Spleen (tissue), 11 donors: Measurements from ENCODE around the gene KPNA3. TPM values are rescaled to one million over a fixed set of nuclear protein-coding genes. Genes with fewer than 3 reads are reported as not detected.

Experiments used
- DNase-seq: peaks from one replicate; pipeline ENCODE4 v3.0.0-alpha.2; 2020
- H3K27ac ChIP-seq, 8 donors: fragments of 200-600 bp; sonication (generic) in 7 of 8; 1 replicate in 4 of 8; 2 replicates in 4 of 8; pipeline versions ENCODE4 v1.5.0 to v1.8.0; 2016 to 2021; ENCODE audit warnings: inconsistent platforms in 4 of 8, mild to moderate bottlenecking in 4 of 8, moderate library complexity in 1 of 8
- H3K27me3 ChIP-seq, 7 donors: fragments of 200-600 bp; sonication (generic) in 6 of 7; replicated peaks in 1 of 7; 1 replicate in 4 of 7; 2 replicates in 3 of 7; pipeline versions ENCODE4 v1.5.0 to v1.8.0; 2016 to 2021; ENCODE audit warnings: inconsistent platforms in 3 of 7, mild to moderate bottlenecking in 1 of 7
- H3K36me3 ChIP-seq, 6 donors: fragments of 200-600 bp; sonication (generic) in 5 of 6; 1 replicate in 4 of 6; 2 replicates in 2 of 6; pipeline versions ENCODE4 v1.5.0 to v1.8.0; 2016 to 2021; ENCODE audit warnings: inconsistent platforms in 2 of 6
- H3K4me1 ChIP-seq, 6 donors: fragments of 200-600 bp; sonication (generic) in 5 of 6; 1 replicate in 3 of 6; 2 replicates in 3 of 6; pipeline versions ENCODE4 v1.5.0 to v1.8.0; 2016 to 2021; ENCODE audit warnings: inconsistent platforms in 3 of 6
- H3K4me3 ChIP-seq, 8 donors: fragments of 200-600 bp; sonication (generic) in 7 of 8; 1 replicate in 4 of 8; 2 replicates in 4 of 8; pipeline versions ENCODE4 v1.5.0 to v1.8.0; 2016 to 2021; ENCODE audit warnings: inconsistent platforms in 4 of 8, mild to moderate bottlenecking in 4 of 8, moderate library complexity in 2 of 8
- H3K9me3 ChIP-seq, 8 donors: fragments of 200-600 bp; sonication (generic) in 7 of 8; 1 replicate in 4 of 8; 2 replicates in 4 of 8; pipeline versions ENCODE4 v1.5.0 to v1.8.0; 2016 to 2021; ENCODE audit warnings: inconsistent platforms in 4 of 8
- CTCF ChIP-seq, 11 experiments: fragments of 200-600 bp in 7 of 11; fragments of 450-650 bp in 4 of 11; sonication (generic) in 4 of 11; IDR thresholded peaks in 8 of 11; conservative IDR thresholded peaks in 3 of 11; 1 replicate in 7 of 11; 2 replicates in 4 of 11; pipeline versions ENCODE4 v1.4.0 to v1.8.0; 2016 to 2021; ENCODE audit warnings: antibody characterized with exemption in 11 of 11, inconsistent platforms in 4 of 11, mild to moderate bottlenecking in 1 of 11
- POLR2A ChIP-seq, 3 donors: fragments of 450-650 bp; IDR thresholded peaks; one replicate each; pipeline ENCODE4 v1.5.1; 2017; ENCODE audit warnings: antibody characterized with exemption in 3 of 3, mild to moderate bottlenecking in 1 of 3
- POLR2AphosphoS5 ChIP-seq, 3 donors: sonication (generic); formaldehyde crosslinking; IDR thresholded peaks; one replicate each; pipeline ENCODE4 v1.5.1; 2017; ENCODE audit warnings: antibody characterized with exemption in 3 of 3
- WGBS, 5 donors: extraction: QIAGEN DNeasy Blood & Tissue Kit in 3 of 5; methylation state at CpG; one replicate each; pipeline versions ENCODE4 v1.1.5 to v1.1.7; 2013 to 2018; 5-methylcytosine and 5-hydroxymethylcytosine counted together
- intact Hi-C: fragments of 100-400 bp; cut with DNase I; formaldehyde crosslinking; loops from one replicate; pipeline ENCODE4 v1.15.0; 2023; ENCODE audit warnings: low total_unique reads
- polyA plus RNA-seq, 3 donors: library from polyadenylated mRNA; stranded (reverse); fragments of 200-250 nt; gene quantifications; one replicate each; pipeline ENCODE4 v1.2.1, GENCODE V29; 2013
- total RNA-seq, 7 donors: library from RNA; depleted of rRNA in 3 of 7; stranded (reverse); fragments of >200 nt in 3 of 7; fragmentation: NEBNext Ultra II Directional in 4 of 7; extraction: Animal tissue kit (Norgen Biotek cat#: 25700) in 4 of 7; gene quantifications; one replicate each; pipeline versions ENCODE4 v1.1.0 to v1.2.1, GENCODE V29; 2016 to 2021
- donor health status: healthy with polysubstance abuse.
- donor health status: DM: no; HTN: no; CAD: no; lungs with moderate emphysema.
- donor health status: DM: no; HTN: no; CAD: no.
- donor health status: Bipolar disorder and iron deficiency.
- donor health status: healthy.
- donor health status: DM: no; HTN: no; CAD: no.
- donor health status: DM: yes; HTN: yes; CAD: no.

Gene KPNA3
- total and polyA plus RNA-seq, 10 donors, result 9.6 to 26.3 (median 20.6) TPM

GRCh38 chr13:49779721-49780120 is 12.8 kb downstream of the KPNA3 start:
- no peak overlapping the region for H3K27ac ChIP-seq
- no peak overlapping the region for H3K4me3 ChIP-seq
- no peak for DNase-seq
- intact Hi-C loops, result no loop called here
- peaks cover 0 to 74% (median 9%) of the 10 kb centered on the region in 6 donors for H3K4me1 ChIP-seq
- TF ChIP-seq POLR2AphosphoS5 (IDR thresholded peaks at IDR 0.05) (no peak), CTCF (IDR thresholded peaks at IDR 0.05 in 8 of 11, conservative IDR thresholded peaks at IDR 0.05 in 3 of 11) (no peak)
- H3K9me3 ChIP-seq, result no peaks in the 10 kb centered on the region
- H3K27me3 ChIP-seq, result no peaks in the 10 kb centered on the region
- no peaks in the 10 kb centered on the region for H3K36me3 ChIP-seq

GRCh38 chr13:49777746-49778614 is 14.5 kb downstream of the KPNA3 start:
- TF ChIP-seq POLR2AphosphoS5 (IDR thresholded peaks at IDR 0.05), result no peak
- DNase-seq, result no peak

GRCh38 chr13:49776871-49777270 is 15.6 kb downstream of the KPNA3 start:
- Histone ChIP-seq H3K36me3 (no peaks in the 10 kb centered on the region), H3K4me1 (peaks cover 0 to 66% (median 6%) of the 10 kb centered on the region in 6 donors), H3K4me3 (no peak overlapping the region), H3K27ac (no peak overlapping the region), H3K9me3 (no peaks in the 10 kb centered on the region), H3K27me3 (no peaks in the 10 kb centered on the region)
- intact Hi-C loops, result no loop called here
- TF ChIP-seq POLR2A (IDR thresholded peaks at IDR 0.05), result no peak
- no peak for TF ChIP-seq POLR2AphosphoS5 (IDR thresholded peaks at IDR 0.05)
- no peak for TF ChIP-seq CTCF (IDR thresholded peaks at IDR 0.05 in 8 of 11, conservative IDR thresholded peaks at IDR 0.05 in 3 of 11)
- DNase-seq, result no peak

More at GRCh38 chr13:49777746-49778614, 14.5 kb downstream of the KPNA3 start:
- Histone ChIP-seq H3K27ac (no peak overlapping the region), H3K9me3 (no peaks in the 10 kb centered on the region), H3K4me1 (peaks cover 0 to 70% (median 6%) of the 10 kb centered on the region in 6 donors), H3K4me3 (no peak overlapping the region), H3K36me3 (no peaks in the 10 kb centered on the region), H3K27me3 (no peaks in the 10 kb centered on the region)
- intact Hi-C loops, result no loop called here
- WGBS, 5 donors, result 81 to 94% (median 88%) methylated on average over 6 of the region's 6 CpGs

- DNase-seq, result no peak
- H3K4me1 ChIP-seq, result peaks cover 0 to 49% (median 8%) of the 10 kb centered on the region in 6 donors
- H3K4me3 ChIP-seq, result no peak overlapping the region
- H3K9me3 ChIP-seq, result no peaks in the 10 kb centered on the region
- intact Hi-C loops, result no loop called here
- TF ChIP-seq POLR2A (IDR thresholded peaks at IDR 0.05) (no peak), CTCF (IDR thresholded peaks at IDR 0.05 in 8 of 11, conservative IDR thresholded peaks at IDR 0.05 in 3 of 11) (no peak), POLR2AphosphoS5 (IDR thresholded peaks at IDR 0.05) (no peak)
- WGBS, 5 donors, result 92 to 100% (median 94%) methylated on average over 2 of the region's 2 CpGs
- no peaks in the 10 kb centered on the region for H3K36me3 ChIP-seq
- H3K27ac ChIP-seq, result no peak overlapping the region
- H3K27me3 ChIP-seq, result no peaks in the 10 kb centered on the region
These were observed 18.0 kb downstream of the KPNA3 start for GRCh38 chr13:49774376-49775005.
